GM12875 (cell line): ENCODE results near the gene HGFAC.

ENCODE experiments used
- H3K4me3 ChIP-seq: one replicate; pipeline ENCODE4 v1.5.1; 2011; ENCODE audit warnings: low read depth, low read length, control low read depth
- CTCF ChIP-seq: IDR thresholded peaks from 2 replicates; pipeline ENCODE4 v1.5.1; 2011; ENCODE audit warnings: low read depth, mild to moderate bottlenecking, control low read depth, inconsistent platforms, low read length, moderate library complexity, borderline replicate concordance; ENCODE audit not compliant: insufficient read depth

The HGFAC gene

DNA sequence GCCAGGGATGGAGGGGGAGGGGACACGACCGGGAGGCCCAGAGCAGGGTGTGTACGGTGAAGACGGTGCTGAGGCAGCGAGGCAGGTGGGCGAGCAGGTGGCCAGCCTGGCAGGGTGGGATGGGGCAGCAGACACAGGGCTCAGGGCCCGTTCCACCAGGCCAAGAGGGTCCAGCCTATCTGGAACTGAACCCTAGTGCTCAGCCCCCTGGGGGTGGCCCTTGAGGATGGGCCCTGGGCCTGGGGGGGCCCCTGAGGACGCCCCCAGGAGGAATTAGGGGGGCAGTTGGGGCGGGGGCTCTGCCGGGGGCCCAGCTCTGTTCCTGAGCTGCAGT lies 3.0 kb upstream of the HGFAC start:
- no peak overlapping the region for H3K4me3 ChIP-seq
- TF ChIP-seq CTCF, result no peak

- no peak for TF ChIP-seq CTCF
Observed at GRCh38 chr4:3439391-3439790, 2.4 kb upstream of the HGFAC start.

GRCh38 chr4:3440011-3440410 lies 1.8 kb upstream of the HGFAC start:
- no peak for TF ChIP-seq CTCF
- H3K4me3 ChIP-seq, result no peak overlapping the region

More at GRCh38 chr4:3439391-3439790, 2.4 kb upstream of the HGFAC start:
- no peak overlapping the region for H3K4me3 ChIP-seq

GRCh38 chr4:3440979-3441500 lies 728 bp upstream of the HGFAC start:
- TF ChIP-seq CTCF, result no peak
- H3K4me3 ChIP-seq, result no peak overlapping the region

DNA sequence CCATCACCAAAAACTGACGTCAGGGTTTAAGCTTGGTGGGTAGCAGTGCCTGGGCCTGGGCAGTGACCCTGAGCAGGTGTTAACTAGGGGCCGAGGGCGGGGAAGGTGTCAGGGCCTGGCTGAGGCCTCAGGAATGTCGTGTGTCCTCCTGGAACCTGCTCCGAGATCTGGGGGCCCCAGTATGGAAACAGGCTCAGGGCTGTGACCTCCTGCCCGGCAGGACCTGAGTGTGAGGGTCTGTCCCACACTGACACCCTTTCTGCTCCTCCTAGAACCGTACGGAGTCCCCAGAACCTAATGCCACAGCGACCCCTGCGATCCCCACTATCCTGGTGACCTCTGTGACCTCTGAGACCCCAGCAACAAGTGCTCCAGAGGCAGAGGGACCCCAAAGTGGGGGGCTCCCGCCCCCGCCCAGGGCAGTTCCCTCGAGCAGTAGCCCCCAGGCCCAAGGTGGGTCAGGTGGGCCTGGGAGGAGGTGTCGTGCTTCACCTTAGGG lies 741 bp downstream of the HGFAC start:
- no peak overlapping the region for H3K4me3 ChIP-seq
- TF ChIP-seq CTCF, result no peak

GRCh38 chr4:3442959-3443749 lies 1.4 kb downstream of the HGFAC start:
- TF ChIP-seq CTCF, result peak; percentile 99
- no peak overlapping the region for H3K4me3 ChIP-seq

DNA sequence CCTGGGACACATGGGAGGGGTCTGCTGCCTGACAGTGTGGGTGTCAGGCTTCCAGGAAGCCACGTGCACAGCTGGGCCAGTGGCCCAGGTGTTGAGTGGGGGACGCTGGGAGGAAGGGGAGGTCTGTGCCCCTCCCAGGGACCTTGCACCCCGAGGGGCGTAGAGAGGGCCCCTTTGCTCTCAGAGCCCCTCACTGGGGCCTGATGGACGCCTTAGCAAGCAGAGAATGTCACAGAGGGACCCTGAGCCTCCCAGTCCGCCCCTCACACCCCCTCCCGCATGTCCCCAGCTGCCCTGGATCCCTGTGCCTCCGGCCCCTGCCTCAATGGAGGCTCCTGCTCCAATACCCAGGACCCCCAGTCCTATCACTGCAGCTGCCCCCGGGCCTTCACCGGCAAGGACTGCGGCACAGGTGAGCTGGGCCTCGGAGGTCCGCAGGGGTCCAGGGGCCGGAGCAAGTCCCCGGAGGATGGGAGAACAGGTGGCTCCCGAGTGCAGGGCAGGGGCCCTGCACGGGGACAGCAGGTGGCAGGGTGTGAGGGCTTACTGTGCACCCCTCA lies 2.1 kb downstream of the HGFAC start:
- H3K4me3 ChIP-seq, result no peak overlapping the region
- no peak for TF ChIP-seq CTCF
